Subcutaneous adipose tissue (tissue), 4 donors: ENCODE data around the gene NBL1. TPM values are rescaled to one million over a fixed set of nuclear protein-coding genes. Genes with fewer than 3 reads are reported as not detected.

Source experiments
- total RNA-seq, 4 donors: library from RNA; depleted of rRNA; stranded (reverse); fragments of >200 nt; gene quantifications; one replicate each; pipeline ENCODE4 v1.1.0, GENCODE V29; 2016
- TF ChIP-seq, protein P1 (sequence below): fragments of 450-650 bp; IDR thresholded peaks from one replicate; pipeline ENCODE4 v1.5.1; 2016; ENCODE audit warnings: low read depth, mild to moderate bottlenecking, control low read depth, antibody characterized with exemption, moderate library complexity

The NBL1 gene
- total RNA-seq, 4 donors from 2014 or later = 16.3 to 80.6 (median 51.2) TPM

DNA sequence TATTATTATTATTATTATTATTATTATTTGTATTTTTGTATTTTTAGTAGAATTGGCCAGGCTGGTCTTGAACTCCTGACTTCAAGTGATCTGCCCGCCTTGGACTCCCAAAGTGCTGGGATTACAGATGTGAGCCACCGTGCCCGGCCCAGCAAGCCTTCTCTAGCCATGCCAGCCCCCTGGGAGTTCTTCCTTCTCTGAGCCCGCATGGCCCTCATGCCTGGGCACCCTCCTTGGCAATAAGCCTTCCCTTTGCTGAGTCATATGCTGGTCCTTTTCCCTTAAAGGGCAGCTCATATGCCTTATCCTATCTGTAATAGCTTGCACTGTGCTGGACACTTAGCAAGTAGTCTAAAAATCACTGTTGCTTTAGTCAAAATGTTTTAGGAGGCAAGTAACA is 8.5 kb upstream of the NBL1 start:
- TF ChIP-seq, protein P1, sequence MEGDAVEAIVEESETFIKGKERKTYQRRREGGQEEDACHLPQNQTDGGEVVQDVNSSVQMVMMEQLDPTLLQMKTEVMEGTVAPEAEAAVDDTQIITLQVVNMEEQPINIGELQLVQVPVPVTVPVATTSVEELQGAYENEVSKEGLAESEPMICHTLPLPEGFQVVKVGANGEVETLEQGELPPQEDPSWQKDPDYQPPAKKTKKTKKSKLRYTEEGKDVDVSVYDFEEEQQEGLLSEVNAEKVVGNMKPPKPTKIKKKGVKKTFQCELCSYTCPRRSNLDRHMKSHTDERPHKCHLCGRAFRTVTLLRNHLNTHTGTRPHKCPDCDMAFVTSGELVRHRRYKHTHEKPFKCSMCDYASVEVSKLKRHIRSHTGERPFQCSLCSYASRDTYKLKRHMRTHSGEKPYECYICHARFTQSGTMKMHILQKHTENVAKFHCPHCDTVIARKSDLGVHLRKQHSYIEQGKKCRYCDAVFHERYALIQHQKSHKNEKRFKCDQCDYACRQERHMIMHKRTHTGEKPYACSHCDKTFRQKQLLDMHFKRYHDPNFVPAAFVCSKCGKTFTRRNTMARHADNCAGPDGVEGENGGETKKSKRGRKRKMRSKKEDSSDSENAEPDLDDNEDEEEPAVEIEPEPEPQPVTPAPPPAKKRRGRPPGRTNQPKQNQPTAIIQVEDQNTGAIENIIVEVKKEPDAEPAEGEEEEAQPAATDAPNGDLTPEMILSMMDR = no peak

DNA sequence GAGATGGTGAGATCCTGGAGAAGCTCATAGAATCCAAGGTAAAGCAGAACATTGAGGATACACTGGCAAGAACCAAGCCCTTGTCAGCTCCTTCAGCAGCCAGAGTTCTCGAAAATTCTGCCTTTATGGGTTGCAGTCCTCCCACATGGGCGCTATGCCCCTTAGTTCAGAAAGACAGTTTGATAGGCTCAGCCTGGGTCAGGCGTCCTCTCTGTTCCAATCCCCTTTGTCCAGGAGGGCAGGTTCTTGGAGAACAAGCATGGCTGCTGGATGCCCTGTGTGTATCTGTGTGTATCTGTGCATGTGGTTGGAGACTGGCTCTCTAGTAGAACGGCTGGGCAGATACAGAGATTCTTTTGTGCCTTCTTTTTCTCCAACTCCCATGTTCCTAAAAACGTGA is 8.0 kb upstream of the NBL1 start:
- TF ChIP-seq, protein P1 = no peak

DNA sequence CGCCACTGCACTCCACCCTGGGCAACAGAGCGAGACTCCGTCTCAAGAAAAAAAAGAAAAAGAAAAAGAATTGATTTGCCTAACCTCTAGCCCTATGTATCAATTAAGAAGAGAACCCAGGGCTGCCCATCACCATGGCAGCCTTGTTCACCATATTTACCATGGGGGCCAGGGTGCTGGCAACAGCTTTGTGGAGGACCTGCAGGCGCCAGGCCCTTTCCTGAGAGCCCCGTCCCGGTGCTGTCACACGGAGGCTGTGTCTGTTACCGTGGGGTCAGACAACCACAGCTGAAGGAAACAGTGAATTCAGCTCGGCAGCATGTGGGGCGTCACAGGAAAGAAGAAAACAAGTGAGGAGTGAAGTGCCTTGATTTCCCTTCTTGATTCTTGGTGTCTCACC is 6.5 kb upstream of the NBL1 start:
- TF ChIP-seq, protein P1 = no peak

DNA sequence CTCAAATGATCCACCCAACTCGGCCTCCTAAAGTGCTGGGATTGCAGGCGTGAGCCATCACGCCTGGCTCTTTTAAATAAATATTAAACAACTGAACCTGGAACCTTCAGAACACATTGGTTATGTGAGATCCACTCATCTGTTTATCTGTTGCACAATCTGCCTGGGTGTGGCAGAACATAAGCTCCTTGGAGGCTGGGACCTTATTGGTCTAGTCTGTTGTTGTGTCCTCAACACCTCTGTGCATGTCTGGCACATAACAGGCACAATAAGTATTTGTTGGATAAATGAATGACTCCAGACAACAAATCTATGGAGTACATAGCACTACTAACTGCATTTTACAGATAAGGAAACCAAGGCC is 4.1 kb upstream of the NBL1 start:
- TF ChIP-seq, protein P1 = no peak

DNA sequence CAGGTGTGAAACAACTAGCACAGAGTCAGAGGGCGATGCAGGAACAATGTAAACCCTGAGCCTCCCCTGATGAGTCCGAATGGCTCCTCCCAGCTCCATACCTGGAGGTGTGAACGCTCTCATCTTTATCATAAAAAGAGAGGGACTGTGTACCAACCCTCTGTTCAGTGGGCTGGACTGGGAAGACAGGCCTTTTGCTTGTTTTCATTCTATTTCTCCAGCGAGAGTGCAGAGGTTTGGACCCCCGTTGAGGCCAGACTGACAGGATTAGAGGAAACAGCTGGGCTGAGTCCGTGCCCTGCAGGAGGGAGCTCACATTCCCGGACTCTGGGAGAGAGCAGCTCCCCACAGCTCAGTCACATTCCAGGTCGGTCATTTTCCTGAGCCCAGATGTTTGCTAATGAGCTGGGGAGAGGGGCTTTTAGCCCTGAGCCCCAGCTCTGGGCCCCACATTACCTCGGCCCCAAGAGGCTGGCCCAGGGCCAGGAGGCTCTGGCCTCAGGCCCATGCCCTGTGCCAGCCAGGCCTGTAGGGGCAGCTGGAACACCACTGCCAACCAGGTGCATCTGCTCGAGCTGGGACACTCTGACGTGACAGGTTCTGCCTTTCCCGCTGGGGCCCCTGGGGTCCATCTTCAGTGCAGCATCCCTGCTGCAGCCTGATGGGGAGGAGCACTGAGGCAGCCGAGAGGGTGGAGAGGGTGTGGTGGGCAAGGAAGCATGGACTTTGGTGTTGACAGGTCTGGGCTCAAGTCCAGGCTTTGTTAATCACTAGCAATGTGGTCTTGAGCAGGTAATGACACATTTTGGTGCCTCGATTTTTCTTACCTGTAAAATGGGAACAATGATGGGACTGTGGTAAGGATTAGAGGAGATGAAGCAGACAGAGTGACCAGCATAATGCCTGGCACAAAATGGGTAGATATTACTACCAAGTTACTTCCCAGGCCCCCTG is 3.5 kb upstream of the NBL1 start:
- TF ChIP-seq, protein P1 = no peak

DNA sequence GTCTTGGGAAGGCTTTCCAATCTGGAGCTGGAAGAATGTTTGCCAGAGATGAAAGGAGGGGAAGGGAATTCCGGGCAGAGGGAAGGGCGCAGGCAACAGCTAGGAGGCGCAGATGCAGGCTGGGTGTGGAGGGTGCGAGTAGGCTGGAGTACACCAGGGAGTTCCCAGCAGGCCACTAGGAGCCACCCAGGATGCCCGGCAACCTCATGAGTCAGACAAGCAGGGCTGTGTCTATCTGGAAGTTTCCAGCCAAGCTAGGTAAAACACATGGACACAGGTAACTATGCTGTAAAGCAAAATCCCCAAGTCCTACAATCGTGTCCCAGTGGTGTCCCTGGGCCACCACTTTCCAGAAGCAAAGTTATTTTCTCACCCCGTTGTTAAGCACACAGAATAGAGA is 990 bp upstream of the NBL1 start:
- TF ChIP-seq, protein P1 = no peak

DNA sequence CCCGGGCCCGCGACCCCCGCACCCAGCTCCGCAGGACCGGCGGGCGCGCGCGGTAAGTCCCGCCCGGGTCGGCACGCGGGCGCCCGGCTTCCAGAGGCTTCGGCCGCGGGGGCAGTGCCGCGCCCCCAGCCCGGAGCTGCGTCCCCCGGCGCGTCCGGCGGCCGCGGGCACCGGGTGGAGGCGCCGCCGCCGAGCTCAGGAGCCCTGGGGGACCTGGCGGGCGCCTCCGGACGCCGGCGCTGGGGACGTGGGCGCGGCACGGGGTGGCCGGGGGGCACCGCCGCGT is 227 bp downstream of the NBL1 start:
- TF ChIP-seq, protein P1 = no peak
